Activated T-cell treated with anti-CD3 and anti-CD28 coated beads, Interleukin-2, amount 50 U/mL, for 72 hours (primary cell): ENCODE data around the gene DBNDD1. TPM values are rescaled to one million over a fixed set of nuclear protein-coding genes. Genes with fewer than 3 reads are reported as not detected.
"Not testable (repeated sequence)": the region's sequence is repeated elsewhere in the genome, so short reads cannot be mapped to it uniquely, and the experiment has no call there.

Experiments used
- ATAC-seq, 2 donors: fragments of 150-1000 bp; cut with Tn5 transposase; replicated peaks in 1 of 2; 2 replicates each; pipeline ENCODE4 v1.10.0; 2021; ENCODE audit warnings: moderate library complexity in 2 of 2, mild to moderate bottlenecking in 1 of 2
- DNase-seq, 2 donors: peaks; one replicate each; pipeline ENCODE4 v3.0.0; 2021 to 2022; ENCODE audit warnings: mixed read lengths in 1 of 2
- H3K27ac Mint-ChIP-seq: one replicate; pipeline ENCODE4 v1.8.0; 2022; ENCODE audit warnings: mild to moderate bottlenecking, moderate library complexity, mixed read lengths
- H3K27me3 Mint-ChIP-seq: one replicate; pipeline ENCODE4 v1.8.0; 2022; ENCODE audit warnings: low read depth, mixed read lengths
- H3K36me3 Mint-ChIP-seq, 2 donors: one replicate each; pipeline ENCODE4 v1.8.0; 2022; ENCODE audit warnings: mixed read lengths in 2 of 2, mild to moderate bottlenecking in 1 of 2; ENCODE audit not compliant: insufficient read depth in 2 of 2
- H3K4me1 Mint-ChIP-seq: one replicate; pipeline ENCODE4 v1.8.0; 2022; ENCODE audit warnings: low read depth, mixed read lengths
- H3K4me3 Mint-ChIP-seq, 2 donors: one replicate each; pipeline ENCODE4 v1.8.0; 2022; ENCODE audit warnings: mild to moderate bottlenecking in 2 of 2, mixed read lengths in 2 of 2, moderate library complexity in 2 of 2
- H3K9me3 Mint-ChIP-seq, 2 donors: one replicate each; pipeline ENCODE4 v1.8.0; 2022; ENCODE audit warnings: mixed read lengths in 2 of 2
- total RNA-seq, 2 donors: library from RNA; stranded (reverse); gene quantifications; one replicate each; pipeline ENCODE4 v1.2.3, GENCODE V29; 2022

The DBNDD1 gene
- total RNA-seq, 2 donors from 2014 or later, result 0.70 to 1.4 TPM

- H3K4me3 Mint-ChIP-seq, result peak overlapping the region; percentile 95 to 99
- H3K27ac Mint-ChIP-seq, result peak overlapping the region; percentile 81
- peaks cover 26% of the 10 kb centered on the region for H3K4me1 Mint-ChIP-seq
- ATAC-seq (peak; percentile 23), DNase-seq (no peak)
- no peaks in the 10 kb centered on the region for H3K9me3 Mint-ChIP-seq
- peaks cover 6 to 10% of the 10 kb centered on the region in 2 donors for H3K36me3 Mint-ChIP-seq
- H3K27me3 Mint-ChIP-seq, result no peaks in the 10 kb centered on the region
Measured at GRCh38 chr16:89971495-89972243, 47.6 kb downstream of the DBNDD1 start.

- ATAC-seq (no peak), DNase-seq (no peak)
- H3K4me3 Mint-ChIP-seq, result no peak overlapping the region
- H3K4me1 Mint-ChIP-seq, result peaks cover 24% of the 10 kb centered on the region
- no peak overlapping the region for H3K27ac Mint-ChIP-seq
- no peaks in the 10 kb centered on the region for H3K27me3 Mint-ChIP-seq
- no peaks in the 10 kb centered on the region for H3K9me3 Mint-ChIP-seq
- H3K36me3 Mint-ChIP-seq, result peaks cover 6 to 10% of the 10 kb centered on the region in 2 donors
Measured at GRCh38 chr16:89969741-89970410, 49.4 kb downstream of the DBNDD1 start.

DNA sequence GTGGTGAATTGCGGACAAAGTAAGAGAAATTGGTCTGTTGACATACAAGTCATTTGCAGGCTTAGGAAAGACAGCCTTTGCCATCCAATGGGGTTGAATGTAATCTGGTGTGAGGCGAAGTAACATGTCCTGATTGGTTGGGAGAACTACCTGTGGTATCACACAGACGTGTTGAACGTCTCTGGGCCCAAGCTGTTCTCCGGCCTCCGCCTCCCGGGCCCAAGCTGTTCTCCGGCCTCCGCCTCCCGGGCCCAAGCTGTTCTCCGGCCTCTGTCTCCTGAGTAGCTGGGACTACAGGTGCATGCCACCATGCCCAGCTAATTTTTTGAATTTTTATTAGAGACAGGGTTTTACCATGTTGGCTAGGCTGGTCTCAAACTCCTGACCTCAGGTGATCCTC lies 51.2 kb downstream of the DBNDD1 start:
- not testable (repeated sequence) for H3K27me3 Mint-ChIP-seq, DNase-seq, H3K9me3 Mint-ChIP-seq, H3K4me3 Mint-ChIP-seq, ATAC-seq, H3K27ac Mint-ChIP-seq
- peaks cover 6 to 10% of the 10 kb centered on the region in 2 donors for H3K36me3 Mint-ChIP-seq
- H3K4me1 Mint-ChIP-seq, result peaks cover 11% of the 10 kb centered on the region

- ATAC-seq, H3K27me3 Mint-ChIP-seq, H3K27ac Mint-ChIP-seq, H3K4me3 Mint-ChIP-seq, DNase-seq, H3K9me3 Mint-ChIP-seq: not testable (repeated sequence)
- Mint-ChIP-seq H3K4me1 (peaks cover 11% of the 10 kb centered on the region), H3K36me3 (peaks cover 6 to 10% of the 10 kb centered on the region in 2 donors)
Measured at GRCh38 chr16:89967436-89967835, 51.8 kb downstream of the DBNDD1 start.

DNA sequence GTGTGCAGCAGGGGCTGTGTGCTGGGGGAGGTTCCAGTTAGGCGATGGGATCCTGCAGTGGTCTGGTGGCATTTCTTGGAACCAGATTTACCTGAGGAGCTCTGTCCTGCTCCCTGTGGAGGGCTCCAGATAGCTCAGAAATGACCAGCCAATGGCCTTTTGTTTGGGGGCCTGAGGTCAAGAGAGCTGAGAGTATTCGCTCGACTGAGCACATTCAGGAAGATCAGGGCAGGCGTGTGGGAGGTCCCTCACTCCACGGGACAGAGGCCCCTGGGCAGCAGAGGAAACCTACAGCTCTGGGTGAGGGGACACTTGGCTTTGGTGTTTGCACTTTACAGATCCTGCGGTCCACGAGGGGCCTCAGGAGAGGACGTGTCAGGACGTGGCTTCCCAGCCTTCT lies 52.5 kb downstream of the DBNDD1 start:
- H3K4me3 Mint-ChIP-seq, result no peak overlapping the region
- H3K9me3 Mint-ChIP-seq, result no peaks in the 10 kb centered on the region
- H3K27me3 Mint-ChIP-seq, result no peaks in the 10 kb centered on the region
- H3K36me3 Mint-ChIP-seq, result peaks cover 6 to 8% of the 10 kb centered on the region in 2 donors
- H3K27ac Mint-ChIP-seq, result no peak overlapping the region
- ATAC-seq, result no peak
- no peak for DNase-seq
- peaks cover 8% of the 10 kb centered on the region for H3K4me1 Mint-ChIP-seq

GRCh38 chr16:89965447-89966225 lies 53.6 kb downstream of the DBNDD1 start:
- no peak overlapping the region for H3K4me3 Mint-ChIP-seq
- no peak overlapping the region for H3K27ac Mint-ChIP-seq
- no peaks in the 10 kb centered on the region for H3K4me1 Mint-ChIP-seq
- peaks cover 4 to 5% of the 10 kb centered on the region in 2 donors for H3K36me3 Mint-ChIP-seq
- DNase-seq (no peak), ATAC-seq (no peak)
- no peaks in the 10 kb centered on the region for H3K27me3 Mint-ChIP-seq
- H3K9me3 Mint-ChIP-seq, result no peaks in the 10 kb centered on the region

GRCh38 chr16:89964201-89964600 lies 55.1 kb downstream of the DBNDD1 start:
- no peak for ATAC-seq
- Mint-ChIP-seq H3K36me3 (no peaks in the 10 kb centered on the region), H3K27ac (no peak overlapping the region), H3K27me3 (no peaks in the 10 kb centered on the region), H3K4me3 (no peak overlapping the region), H3K9me3 (no peaks in the 10 kb centered on the region), H3K4me1 (no peaks in the 10 kb centered on the region)
- no peak for DNase-seq

- H3K4me3 Mint-ChIP-seq, result no peak overlapping the region
- H3K36me3 Mint-ChIP-seq, result peaks cover 0 to 5% of the 10 kb centered on the region in 2 donors
- H3K9me3 Mint-ChIP-seq, result no peaks in the 10 kb centered on the region
- ATAC-seq (no peak), DNase-seq (no peak)
- no peak overlapping the region for H3K27ac Mint-ChIP-seq
- no peaks in the 10 kb centered on the region for H3K4me1 Mint-ChIP-seq
- no peaks in the 10 kb centered on the region for H3K27me3 Mint-ChIP-seq
Measured at GRCh38 chr16:89962754-89963498, 56.3 kb downstream of the DBNDD1 start.

DNA sequence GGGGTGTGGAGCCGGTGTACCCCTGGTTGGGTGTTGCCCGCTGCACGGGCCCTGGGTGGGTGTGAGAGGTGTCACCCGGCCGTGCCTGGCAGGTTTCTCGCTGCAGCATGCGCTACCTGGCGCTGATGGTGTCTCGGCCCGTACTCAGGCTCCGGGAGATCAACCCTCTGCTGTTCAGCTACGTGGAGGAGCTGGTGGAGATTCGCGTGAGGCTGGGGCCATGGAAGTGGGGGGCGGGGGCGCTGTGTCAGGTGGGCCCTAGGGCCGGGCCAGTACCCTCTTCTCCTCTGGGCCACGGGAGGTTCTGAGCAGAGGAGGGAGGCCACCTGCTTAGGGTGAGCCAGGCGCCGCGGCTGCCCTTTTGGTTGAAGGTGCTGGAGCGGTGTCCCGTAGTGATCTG lies 57.3 kb downstream of the DBNDD1 start:
- no peaks in the 10 kb centered on the region for H3K27me3 Mint-ChIP-seq
- no peaks in the 10 kb centered on the region for H3K9me3 Mint-ChIP-seq
- ATAC-seq (no peak), DNase-seq (no peak)
- no peaks in the 10 kb centered on the region for H3K4me1 Mint-ChIP-seq
- H3K4me3 Mint-ChIP-seq, result no peak overlapping the region
- peaks cover 0 to 5% of the 10 kb centered on the region in 2 donors for H3K36me3 Mint-ChIP-seq
- H3K27ac Mint-ChIP-seq, result no peak overlapping the region

DNA sequence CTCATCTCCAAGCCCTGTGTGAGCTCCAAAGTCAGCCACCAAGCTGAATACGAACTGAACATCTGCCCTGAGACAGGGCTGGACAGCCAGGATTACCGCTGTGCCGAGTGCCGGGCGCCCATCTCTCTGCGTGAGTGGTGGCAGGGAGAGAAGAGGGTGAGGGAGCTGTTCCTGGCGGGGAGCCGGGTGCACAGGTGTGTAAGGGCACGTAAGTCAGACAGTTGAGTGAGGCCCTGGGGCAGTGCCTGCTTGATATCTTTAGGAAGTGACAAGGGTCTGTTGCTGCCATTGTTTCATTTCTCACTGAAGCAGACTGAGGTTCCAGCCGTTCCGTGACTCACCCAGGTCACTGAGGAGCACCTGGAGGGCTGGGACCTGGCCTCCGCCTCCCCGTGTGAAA lies 58.3 kb downstream of the DBNDD1 start:
- no peaks in the 10 kb centered on the region for H3K27me3 Mint-ChIP-seq
- no peaks in the 10 kb centered on the region for H3K9me3 Mint-ChIP-seq
- no peak for DNase-seq
- no peak overlapping the region for H3K4me3 Mint-ChIP-seq
- no peaks in the 10 kb centered on the region for H3K4me1 Mint-ChIP-seq
- no peak for ATAC-seq
- peaks cover 0 to 5% of the 10 kb centered on the region in 2 donors for H3K36me3 Mint-ChIP-seq
- no peak overlapping the region for H3K27ac Mint-ChIP-seq

GRCh38 chr16:89958596-89958995 lies 60.7 kb downstream of the DBNDD1 start:
- no peaks in the 10 kb centered on the region for H3K27me3 Mint-ChIP-seq
- H3K36me3 Mint-ChIP-seq, result peaks cover 0 to 5% of the 10 kb centered on the region in 2 donors
- ATAC-seq (no peak), DNase-seq (no peak)
- H3K4me1 Mint-ChIP-seq, result no peaks in the 10 kb centered on the region
- H3K4me3 Mint-ChIP-seq, result no peak overlapping the region
- no peaks in the 10 kb centered on the region for H3K9me3 Mint-ChIP-seq
- H3K27ac Mint-ChIP-seq, result no peak overlapping the region

GRCh38 chr16:89958068-89958467 lies 61.2 kb downstream of the DBNDD1 start:
- Mint-ChIP-seq H3K4me3 (no peak overlapping the region), H3K9me3 (no peaks in the 10 kb centered on the region), H3K36me3 (peaks cover 0 to 5% of the 10 kb centered on the region in 2 donors), H3K27ac (no peak overlapping the region), H3K27me3 (no peaks in the 10 kb centered on the region), H3K4me1 (no peaks in the 10 kb centered on the region)
- no peak for ATAC-seq
- no peak for DNase-seq
